Loucy (cell line): Measurements from ENCODE around the gene PRR35.

Experiments used
- EZH2phosphoT487 ChIP-seq: fragments of 200-600 bp; IDR thresholded peaks from 2 replicates; pipeline ENCODE4 v1.6.1; 2018; ENCODE audit warnings: antibody characterized with exemption, mild to moderate bottlenecking, moderate library complexity, borderline replicate concordance
- TF ChIP-seq, protein P1 (sequence below): fragments of 200-600 bp; sonication (generic); conservative IDR thresholded peaks from 2 replicates; pipeline ENCODE4 v1.5.1; 2014; ENCODE audit warnings: mild to moderate bottlenecking, antibody characterized with exemption, low read length

DNA sequence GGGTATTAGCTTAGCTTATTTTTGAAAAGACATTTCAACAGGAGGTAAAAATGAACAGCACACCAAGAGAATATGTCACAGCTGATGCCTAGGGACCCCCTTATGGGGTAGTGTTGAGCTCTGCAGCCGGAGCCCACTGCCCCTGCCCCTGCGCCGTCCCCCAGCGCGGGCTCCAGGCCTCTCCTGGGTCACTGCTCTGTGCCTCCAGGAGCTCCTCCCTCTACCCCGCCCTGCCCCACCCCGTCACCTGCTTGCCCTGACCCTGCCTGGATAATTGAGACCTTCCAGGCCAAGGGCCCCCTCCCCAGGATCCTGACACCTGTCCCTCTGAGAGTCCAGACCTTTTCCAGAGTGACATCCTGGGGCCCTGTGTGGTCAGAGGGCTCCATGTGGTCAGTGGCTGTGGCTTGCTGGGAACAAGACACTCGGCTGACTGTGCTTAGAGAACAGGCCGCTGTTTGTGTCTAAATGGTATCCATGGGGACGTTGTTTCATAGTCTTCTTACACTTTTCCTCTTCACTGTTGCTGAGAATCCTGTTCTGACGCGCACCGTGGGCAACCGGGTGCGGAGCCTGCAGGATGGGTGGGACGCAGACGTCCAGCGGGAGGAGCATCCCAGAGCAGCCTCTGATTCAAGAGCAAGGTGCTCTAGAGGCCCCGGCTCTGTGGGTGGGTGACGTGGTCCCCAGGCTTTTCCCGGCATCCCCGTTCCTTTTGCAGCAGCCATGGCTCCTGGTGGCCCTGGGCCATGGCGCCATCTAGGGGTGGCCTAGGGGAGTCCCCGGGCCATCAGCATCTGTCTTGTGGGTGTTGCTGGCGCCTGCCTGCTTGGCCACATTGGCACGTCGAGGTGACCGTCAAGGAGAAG, 50.6 kb downstream of the PRR35 start:
- TF ChIP-seq, protein P1, sequence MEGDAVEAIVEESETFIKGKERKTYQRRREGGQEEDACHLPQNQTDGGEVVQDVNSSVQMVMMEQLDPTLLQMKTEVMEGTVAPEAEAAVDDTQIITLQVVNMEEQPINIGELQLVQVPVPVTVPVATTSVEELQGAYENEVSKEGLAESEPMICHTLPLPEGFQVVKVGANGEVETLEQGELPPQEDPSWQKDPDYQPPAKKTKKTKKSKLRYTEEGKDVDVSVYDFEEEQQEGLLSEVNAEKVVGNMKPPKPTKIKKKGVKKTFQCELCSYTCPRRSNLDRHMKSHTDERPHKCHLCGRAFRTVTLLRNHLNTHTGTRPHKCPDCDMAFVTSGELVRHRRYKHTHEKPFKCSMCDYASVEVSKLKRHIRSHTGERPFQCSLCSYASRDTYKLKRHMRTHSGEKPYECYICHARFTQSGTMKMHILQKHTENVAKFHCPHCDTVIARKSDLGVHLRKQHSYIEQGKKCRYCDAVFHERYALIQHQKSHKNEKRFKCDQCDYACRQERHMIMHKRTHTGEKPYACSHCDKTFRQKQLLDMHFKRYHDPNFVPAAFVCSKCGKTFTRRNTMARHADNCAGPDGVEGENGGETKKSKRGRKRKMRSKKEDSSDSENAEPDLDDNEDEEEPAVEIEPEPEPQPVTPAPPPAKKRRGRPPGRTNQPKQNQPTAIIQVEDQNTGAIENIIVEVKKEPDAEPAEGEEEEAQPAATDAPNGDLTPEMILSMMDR, result peak; percentile 61
- no peak for TF ChIP-seq EZH2phosphoT487
